ENCODE measurements around the gene UNC5A. TPM values are rescaled to one million over a fixed set of nuclear protein-coding genes. Genes with fewer than 3 reads are reported as not detected.
A peak's percentile ranks its signal among the peaks of the same experiment; 100 is the strongest.

The UNC5A gene
- total RNA-seq, 1 donor from 2014 or later, result 5.6 TPM

GRCh38 chr5:176813587-176814312 is 3.4 kb downstream of the UNC5A start:
- Mint-ChIP-seq H3K9me3 (ENCODE audit: unreplicated experiment) (peaks cover 12% of the 10 kb centered on the region), H3K27me3 (ENCODE audit: unreplicated experiment) (peaks cover 12% of the 10 kb centered on the region), H3K36me3 (ENCODE audit: unreplicated experiment) (no peaks in the 10 kb centered on the region), H3K4me3 (ENCODE audit: unreplicated experiment) (no peak overlapping the region), H3K27ac (ENCODE audit: unreplicated experiment) (peak overlapping the region; percentile 60), H3K4me1 (ENCODE audit: low read depth, unreplicated experiment) (peaks cover 16% of the 10 kb centered on the region)
- no peak for DNase-seq
- TF ChIP-seq, protein P1, sequence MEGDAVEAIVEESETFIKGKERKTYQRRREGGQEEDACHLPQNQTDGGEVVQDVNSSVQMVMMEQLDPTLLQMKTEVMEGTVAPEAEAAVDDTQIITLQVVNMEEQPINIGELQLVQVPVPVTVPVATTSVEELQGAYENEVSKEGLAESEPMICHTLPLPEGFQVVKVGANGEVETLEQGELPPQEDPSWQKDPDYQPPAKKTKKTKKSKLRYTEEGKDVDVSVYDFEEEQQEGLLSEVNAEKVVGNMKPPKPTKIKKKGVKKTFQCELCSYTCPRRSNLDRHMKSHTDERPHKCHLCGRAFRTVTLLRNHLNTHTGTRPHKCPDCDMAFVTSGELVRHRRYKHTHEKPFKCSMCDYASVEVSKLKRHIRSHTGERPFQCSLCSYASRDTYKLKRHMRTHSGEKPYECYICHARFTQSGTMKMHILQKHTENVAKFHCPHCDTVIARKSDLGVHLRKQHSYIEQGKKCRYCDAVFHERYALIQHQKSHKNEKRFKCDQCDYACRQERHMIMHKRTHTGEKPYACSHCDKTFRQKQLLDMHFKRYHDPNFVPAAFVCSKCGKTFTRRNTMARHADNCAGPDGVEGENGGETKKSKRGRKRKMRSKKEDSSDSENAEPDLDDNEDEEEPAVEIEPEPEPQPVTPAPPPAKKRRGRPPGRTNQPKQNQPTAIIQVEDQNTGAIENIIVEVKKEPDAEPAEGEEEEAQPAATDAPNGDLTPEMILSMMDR (IDR thresholded peaks at IDR 0.05; ENCODE audit: partially characterized antibody, unreplicated experiment), result no peak

DNA sequence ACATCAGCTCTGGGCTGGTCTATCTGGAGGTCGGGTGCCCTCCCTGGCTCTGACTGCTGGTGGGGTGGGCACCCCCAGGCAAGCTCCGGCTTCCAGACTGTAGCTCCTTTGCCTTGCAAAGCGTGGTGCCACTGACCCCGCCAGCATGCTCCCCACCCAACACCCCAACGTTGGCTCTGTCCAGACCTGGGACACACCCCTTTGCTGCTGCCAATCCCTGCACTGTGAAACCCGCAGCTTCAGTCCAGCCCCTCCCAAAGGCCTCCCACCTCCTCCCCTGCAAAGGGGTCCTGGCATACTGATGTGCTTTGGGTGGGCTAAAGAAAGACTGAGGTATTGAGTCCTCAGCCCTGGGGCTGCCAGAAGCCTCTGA is 3.9 kb downstream of the UNC5A start:
- Mint-ChIP-seq H3K4me1 (ENCODE audit: low read depth, unreplicated experiment) (peaks cover 11% of the 10 kb centered on the region), H3K9me3 (ENCODE audit: unreplicated experiment) (peaks cover 8% of the 10 kb centered on the region), H3K4me3 (ENCODE audit: unreplicated experiment) (no peak overlapping the region)

GRCh38 chr5:176814836-176815438 is 4.6 kb downstream of the UNC5A start:
- DNase-seq, result no peak
- Mint-ChIP-seq H3K4me3 (ENCODE audit: unreplicated experiment) (no peak overlapping the region), H3K36me3 (ENCODE audit: unreplicated experiment) (no peaks in the 10 kb centered on the region), H3K4me1 (ENCODE audit: low read depth, unreplicated experiment) (peaks cover 10% of the 10 kb centered on the region), H3K27ac (ENCODE audit: unreplicated experiment) (no peak overlapping the region), H3K9me3 (ENCODE audit: unreplicated experiment) (peaks cover 6% of the 10 kb centered on the region), H3K27me3 (ENCODE audit: unreplicated experiment) (peaks cover 11% of the 10 kb centered on the region)
- TF ChIP-seq, protein P1 (IDR thresholded peaks at IDR 0.05; ENCODE audit: partially characterized antibody, unreplicated experiment), result no peak

More for the DNA sequence above, 3.9 kb downstream of the UNC5A start:
- H3K27me3 Mint-ChIP-seq (ENCODE audit: unreplicated experiment), result peaks cover 12% of the 10 kb centered on the region
- H3K36me3 Mint-ChIP-seq (ENCODE audit: unreplicated experiment), result no peaks in the 10 kb centered on the region
- H3K27ac Mint-ChIP-seq (ENCODE audit: unreplicated experiment), result no peak overlapping the region
- TF ChIP-seq, protein P1 (IDR thresholded peaks at IDR 0.05; ENCODE audit: partially characterized antibody, unreplicated experiment), result no peak
- DNase-seq, result no peak

- Mint-ChIP-seq H3K4me1 (ENCODE audit: low read depth, unreplicated experiment) (peaks cover 10% of the 10 kb centered on the region), H3K27ac (ENCODE audit: unreplicated experiment) (no peak overlapping the region), H3K27me3 (ENCODE audit: unreplicated experiment) (peaks cover 11% of the 10 kb centered on the region), H3K4me3 (ENCODE audit: unreplicated experiment) (no peak overlapping the region), H3K9me3 (ENCODE audit: unreplicated experiment) (peaks cover 5% of the 10 kb centered on the region), H3K36me3 (ENCODE audit: unreplicated experiment) (no peaks in the 10 kb centered on the region)
- DNase-seq, result no peak
- TF ChIP-seq, protein P1 (IDR thresholded peaks at IDR 0.05; ENCODE audit: partially characterized antibody, unreplicated experiment), result no peak
These were observed 5.8 kb downstream of the UNC5A start for GRCh38 chr5:176816043-176816745.

All from glutamatergic neuron (in vitro differentiated cells).